ENCODE results near the gene ANKRD45.
"Not testable (repeated sequence)": the region's sequence is repeated elsewhere in the genome, so short reads cannot be mapped to it uniquely, and the experiment has no call there.

The ANKRD45 gene, protein sequence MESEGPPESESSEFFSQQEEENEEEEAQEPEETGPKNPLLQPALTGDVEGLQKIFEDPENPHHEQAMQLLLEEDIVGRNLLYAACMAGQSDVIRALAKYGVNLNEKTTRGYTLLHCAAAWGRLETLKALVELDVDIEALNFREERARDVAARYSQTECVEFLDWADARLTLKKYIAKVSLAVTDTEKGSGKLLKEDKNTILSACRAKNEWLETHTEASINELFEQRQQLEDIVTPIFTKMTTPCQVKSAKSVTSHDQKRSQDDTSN

DNA sequence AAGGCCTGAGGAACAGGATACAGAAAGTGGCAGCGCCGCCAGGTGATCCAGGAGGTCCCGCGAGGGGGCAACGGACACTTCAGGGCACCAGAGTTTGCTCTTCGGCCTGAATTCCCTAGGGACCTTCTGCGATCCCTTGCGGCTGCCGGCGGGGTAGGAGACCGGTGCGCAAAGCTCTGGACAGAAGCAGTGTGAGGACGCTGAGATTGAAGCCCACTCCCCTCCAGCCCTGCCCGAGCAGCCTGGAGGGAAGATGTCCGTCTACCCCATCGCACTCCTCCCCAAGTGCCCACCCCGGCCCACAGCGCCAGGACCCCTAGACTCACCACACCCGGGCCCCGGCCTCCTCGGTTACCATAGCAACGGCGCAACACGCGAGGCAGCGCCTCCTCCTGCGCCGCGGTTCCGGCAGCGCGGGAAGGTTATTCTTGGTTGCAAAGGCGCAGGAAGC is at the start of gene ANKRD45:
Gene ANKRD45 (minus strand): TSS at position 361 of the 451 bp plus-strand sequence. CDS start 10,433 bp downstream, outside the sequence.
- DNase-seq, result no peak

DNA sequence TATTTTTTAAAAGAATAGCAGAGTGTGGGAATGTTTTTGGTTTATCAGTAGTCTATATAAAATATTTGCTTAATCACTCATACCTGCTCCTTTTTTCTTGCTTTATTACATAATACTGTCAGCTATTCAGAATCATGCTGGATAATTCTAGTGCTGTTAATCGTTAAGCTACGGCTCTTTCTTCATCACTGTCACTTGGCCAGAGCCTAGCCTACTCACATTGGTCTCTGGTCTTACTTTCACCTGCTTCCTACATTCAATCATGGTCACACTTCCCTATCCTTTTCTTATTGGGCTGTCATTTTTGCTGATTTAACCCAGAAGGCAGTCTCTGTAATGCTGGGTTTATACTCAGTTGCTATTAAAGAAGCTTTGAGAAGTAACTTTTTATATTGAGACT is 47.6 kb upstream of the ANKRD45 start:
- DNase-seq, result no peak

DNA sequence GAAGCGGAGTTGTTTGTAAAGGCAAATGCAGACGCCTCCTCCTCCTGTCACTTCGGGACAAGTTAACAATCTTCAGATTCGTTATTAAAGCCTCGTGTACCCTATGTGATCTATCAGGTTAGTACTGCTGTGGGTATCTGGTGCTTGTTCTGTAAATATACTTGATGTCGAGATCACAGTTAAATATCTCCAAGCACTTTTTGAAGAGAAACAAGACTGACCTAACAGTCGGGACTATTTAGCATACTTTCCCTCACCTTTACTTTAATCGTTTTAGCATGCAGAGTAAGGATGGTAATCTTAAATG is 45.8 kb upstream of the ANKRD45 start:
- DNase-seq, result no peak

DNA sequence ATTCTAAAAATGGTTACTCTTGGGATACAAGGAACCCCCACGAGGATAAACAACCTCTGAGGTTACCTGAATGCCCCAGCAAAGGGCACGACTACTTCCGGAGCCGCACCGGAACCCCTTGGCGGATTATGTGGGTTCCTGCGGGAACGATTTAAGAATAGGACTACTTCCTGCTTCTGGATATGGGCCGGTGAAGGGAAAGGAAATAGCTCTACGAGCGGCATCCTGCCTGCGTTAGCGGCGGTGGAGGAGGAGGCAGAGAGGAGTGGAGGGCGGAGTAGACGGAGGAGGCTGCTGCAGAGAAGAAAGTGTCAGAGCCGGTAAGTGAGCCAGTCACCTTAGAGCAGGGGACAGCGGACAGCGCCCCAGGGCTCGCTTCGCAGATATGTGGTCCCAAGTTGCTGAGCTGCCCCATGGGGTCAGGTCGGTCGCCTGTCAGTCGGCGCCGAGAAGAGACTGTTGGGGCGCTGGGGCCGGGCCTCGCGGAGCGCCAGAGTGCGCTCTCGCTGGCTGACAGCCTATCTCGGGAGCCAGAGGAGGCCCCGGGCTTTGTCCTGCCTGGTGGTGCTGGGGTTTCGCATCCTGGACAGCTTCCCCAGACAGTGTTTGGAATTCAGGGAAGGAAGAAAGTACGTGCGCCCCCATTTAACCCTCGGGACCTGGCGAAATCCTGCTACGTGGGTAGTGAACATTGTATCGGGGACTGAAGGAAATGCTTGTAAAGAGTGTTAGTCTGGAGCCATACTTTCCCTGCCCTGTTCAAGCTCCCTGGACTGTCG is 45.3 kb upstream of the ANKRD45 start, which contains the start of gene KLHL20:
Gene KLHL20 (plus strand): TSS at position 223 of the 779 bp plus-strand sequence. CDS start 1,063 bp downstream, outside the sequence.
- peak; percentile 96 for DNase-seq

DNA sequence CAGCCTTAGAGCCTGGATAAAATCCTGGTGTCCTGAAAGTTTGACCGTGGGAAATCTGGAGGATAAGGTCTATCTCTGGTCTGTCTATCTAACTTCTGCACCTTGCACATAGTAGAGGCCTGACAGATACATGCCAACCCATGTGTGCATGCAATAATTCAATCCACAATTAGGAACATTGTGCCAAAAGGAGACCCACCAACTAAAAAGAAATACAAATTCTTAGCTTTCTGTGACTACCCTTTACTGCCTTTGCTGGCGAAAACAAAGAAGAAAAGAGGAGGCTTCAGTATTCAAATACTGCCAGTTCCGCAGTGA is 44.7 kb upstream of the ANKRD45 start:
- no peak for DNase-seq

DNA sequence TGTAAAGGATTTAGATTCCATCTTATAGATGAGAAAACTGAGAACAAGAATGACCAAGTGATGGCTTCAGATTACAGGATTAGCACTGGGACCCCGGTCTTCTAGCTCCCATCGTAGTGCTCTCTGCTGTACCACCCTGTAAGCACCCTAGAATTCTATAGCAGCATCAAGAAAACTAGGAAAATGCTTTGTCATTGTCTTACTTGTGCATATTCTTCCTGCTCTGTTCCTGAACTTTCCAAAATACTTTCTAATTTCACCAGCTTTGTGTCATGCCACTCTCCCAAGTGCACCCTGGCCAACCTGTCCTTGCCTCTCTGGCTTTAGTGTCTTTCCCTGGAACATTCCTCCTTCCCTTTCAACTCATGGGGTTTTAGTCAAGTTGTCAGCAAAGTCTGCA is 39.1 kb upstream of the ANKRD45 start:
- DNase-seq, result no peak

DNA sequence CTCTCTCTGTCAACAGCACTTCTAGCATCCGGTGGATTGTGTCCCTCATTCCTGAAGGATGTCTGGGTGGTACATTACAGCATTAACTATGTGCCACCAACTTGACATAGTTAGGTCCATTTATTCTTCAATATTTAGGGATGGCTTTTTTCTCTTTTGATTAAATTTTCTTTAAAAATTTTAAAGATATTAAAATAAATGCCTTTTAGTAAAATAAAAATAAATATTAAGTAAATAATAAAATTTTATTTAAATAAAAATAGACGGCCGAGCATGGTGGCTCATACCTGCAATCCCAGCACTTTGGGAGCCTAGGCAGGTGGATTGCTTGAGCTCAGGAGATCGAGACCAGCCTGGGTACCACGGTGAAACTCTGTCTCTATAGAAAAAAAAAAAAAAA is 35.5 kb upstream of the ANKRD45 start:
- no peak for DNase-seq

DNA sequence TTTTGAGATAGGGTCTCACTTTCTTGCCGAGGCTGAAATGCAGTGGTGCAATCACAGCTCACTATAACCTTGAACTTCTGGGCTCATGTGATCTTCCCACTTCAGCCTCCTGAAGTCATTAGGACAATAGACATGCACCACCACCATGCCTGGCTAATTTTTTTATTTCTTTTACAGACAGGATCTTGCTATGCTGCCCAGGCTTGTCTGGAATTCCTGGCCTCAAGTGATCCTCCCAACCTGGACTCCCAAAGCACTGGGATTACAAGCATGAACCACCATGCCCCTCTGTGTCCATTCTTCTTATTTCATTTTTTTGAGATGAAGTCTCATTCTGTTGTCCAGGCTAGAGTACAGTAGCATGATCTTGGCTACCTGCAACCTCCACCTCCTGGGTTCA is 33.1 kb upstream of the ANKRD45 start:
- no peak for DNase-seq

DNA sequence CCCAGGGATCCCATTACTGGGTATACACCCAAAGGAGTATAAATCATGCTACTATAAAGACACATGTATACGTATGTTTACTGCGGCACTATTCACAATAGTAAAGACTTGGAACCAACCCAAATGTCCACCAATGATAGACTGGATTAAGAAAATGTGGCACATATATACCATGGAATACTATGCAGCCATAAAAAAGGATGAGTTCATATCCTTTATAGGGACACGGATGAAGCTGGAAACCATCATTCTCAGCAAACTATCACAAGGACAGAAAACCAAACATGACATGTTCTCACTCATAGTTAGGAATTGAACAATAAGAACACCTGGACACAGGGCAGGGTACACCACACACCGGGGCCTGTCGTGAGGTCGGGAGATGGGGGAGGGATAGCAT is 31.6 kb upstream of the ANKRD45 start:
- not testable (repeated sequence) for DNase-seq

DNA sequence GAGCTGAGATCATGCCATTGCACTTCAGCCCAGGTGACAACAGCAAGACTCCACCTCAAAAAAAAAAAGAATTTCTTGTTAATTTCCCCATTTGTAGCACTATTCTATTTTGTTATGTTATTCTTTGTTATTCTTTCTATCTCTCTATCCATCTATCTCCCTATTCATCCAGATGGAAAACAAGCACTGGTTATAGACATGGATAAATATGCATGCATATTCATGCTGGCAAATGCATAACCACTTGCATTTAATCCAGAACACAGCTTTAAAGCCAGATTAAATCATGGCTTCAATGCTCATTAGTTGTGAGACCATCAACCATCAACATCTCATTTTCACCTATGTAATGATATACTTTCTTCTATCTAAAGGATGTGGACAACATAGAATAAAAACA is 23.6 kb upstream of the ANKRD45 start:
- no peak for DNase-seq

DNA sequence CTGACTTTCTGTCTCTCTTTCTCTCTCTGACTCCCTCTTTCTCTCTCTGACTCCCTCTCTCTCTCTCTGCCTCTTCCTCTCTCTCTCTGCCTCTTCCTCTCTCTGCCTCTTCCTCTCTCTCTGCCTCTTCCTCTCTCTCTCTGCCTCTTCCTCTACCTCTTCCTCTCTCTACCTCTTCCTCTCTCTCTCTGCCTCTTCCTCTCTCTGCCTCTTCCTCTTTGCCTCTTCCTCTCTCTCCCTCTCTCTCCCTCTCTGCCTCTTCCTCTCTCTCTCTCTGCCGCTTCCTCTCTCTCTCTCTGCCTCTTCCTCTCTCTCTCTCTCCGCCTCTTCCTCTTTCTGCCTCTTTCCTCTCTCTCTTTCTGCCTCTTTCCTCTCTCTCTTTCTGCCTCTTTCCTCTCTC is 18.6 kb upstream of the ANKRD45 start:
- DNase-seq, result no peak

DNA sequence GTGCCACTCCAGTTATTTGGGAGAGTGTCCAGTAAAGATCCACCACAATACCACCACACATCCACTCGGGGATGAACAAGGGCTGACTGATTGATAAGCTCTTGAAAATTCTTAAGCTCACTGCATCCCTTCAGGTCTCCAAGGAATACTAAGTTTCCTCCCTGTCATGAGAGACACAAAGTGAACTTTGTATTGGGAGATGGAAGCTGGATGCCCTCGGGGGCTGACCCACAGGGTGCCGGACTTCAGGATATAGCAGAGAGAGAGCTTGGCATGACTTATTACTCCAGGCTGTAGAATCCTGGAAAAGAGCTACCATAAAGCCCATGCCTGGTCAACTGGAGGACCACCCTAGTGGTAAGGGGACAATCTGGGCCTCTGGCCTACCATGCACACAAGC is 15.5 kb upstream of the ANKRD45 start:
- DNase-seq, result not testable (repeated sequence)

DNA sequence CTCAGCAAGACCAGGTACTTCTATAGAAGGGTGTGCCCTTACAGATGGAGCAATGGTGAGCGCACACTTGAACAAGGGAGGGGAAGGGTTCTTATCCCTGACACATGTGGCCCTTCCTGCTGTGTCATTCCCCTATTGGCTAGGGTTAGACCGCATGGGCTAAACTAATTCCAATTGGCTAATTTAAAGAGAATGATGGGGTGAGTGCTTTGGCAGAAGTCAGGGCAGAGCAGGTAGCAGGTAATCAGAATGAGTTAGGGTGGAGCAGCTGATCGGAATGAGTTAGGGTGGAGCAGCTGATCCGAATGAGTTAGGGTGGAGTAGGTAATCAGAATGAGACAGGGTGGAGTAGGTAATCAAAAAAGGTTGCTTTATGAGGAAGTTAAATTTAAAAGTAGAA is 14.2 kb upstream of the ANKRD45 start:
- not testable (repeated sequence) for DNase-seq

DNA sequence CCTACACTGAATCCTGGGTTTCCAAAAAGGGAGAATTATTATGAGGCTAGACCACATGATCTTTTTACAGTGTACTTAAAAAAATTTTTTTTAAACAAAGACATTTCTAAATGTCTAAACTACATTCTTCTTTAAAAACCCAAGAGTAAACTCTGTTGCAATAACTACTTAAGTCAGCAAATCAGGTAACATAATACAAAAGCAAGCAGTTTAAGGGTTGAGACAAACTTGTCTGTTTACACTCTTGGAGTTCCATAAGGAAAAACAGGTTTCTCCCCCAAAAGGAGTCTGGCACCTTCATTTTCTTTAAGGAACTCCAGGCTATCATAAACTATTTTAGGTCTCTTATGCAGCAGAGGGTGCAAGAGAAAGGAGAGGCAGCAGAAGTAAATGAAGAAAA is 12.5 kb upstream of the ANKRD45 start:
- no peak for DNase-seq

DNA sequence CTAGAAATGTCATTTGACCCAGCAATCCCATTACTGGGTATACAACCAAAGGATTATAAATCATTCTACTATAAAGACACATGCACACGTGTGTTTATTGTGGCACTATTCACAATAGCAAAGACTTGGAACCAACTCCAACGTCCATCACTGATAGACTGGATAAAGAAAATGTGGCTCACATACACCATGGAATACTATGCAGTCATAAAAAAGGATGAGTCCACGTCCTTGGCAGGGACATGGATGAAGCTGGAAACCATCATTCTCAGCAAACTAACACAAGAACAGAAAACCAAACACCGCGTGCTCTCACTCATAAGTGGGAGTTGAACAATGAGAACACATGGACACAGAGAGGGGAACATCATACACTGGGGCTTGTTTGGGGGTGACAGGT is 10.5 kb upstream of the ANKRD45 start:
- DNase-seq, result not testable (repeated sequence)

DNA sequence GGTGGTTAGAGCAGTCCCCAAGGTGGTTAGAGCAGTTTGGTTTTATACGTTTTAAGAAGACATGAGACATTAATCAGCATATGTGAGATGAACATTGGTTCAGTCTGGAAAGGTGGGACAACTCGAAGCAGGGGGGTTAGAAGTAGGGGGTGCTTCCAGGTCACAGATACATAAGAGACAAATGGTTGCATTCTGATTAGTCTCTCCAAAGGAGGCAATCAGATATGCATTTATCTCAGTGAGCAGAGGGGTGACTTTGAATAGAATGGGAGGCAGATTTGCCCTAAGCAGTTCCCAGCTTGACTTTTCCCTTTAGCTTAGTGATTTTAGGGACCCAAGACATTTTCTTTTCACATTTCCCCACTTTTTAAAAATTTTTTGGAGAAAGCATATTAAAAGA is 4.8 kb upstream of the ANKRD45 start:
- not testable (repeated sequence) for DNase-seq

DNA sequence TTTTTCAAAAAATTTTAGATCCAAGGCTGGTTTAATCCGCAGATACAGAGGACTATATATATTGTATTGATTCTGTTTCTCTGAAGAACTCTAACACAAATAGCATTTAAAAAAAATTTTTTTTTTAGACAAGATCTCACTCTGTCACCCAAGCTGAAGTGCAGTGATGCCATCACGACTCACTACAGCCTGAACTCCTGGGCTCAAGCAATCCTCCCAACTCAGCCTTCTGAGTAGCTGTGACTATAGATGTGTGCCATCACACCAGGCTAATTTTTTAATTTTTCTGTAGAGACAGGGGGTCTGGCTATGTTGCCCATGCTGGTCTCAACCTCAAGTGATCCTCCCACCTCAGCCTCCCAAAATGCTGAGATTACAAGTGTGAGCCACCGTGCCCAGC is 3.0 kb downstream of the ANKRD45 start:
- DNase-seq, result no peak

DNA sequence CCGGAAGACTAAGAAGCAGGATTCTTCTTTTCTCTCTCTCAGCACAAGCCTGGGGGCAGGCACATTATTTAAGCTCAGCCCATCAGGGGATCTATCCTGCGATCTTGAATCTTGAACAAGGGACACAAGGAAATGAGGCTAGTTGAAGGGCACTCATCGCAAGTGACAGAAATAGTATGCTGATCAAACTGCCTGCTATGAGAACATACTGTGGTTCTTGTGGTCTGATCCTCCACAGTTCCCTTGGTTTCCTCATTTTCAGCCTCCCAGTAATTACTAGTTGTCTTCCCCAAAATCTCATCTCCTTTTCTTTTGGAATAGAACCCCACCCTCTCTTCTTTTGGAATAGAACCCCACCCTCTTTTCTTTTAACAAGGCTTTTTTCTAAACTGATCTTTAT is 6.5 kb downstream of the ANKRD45 start:
- no peak for DNase-seq

DNA sequence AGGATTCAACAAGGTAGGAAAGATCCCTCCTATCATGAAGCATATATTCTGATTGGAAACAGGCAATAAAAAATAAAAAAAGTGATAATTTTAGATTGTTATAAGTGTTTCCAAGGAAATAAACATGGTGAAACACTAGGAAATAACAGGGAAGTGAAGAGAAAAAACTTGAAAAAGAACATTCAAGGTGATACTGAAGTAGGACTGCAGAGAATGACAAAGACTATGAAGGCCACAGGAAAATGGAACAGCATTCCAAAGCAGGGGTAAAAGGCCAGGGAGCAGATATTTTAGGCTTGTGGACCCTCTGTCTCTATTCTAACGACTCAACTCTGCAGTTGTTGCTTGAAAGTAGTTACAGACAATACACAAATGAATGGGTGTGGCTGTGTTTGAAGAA is 7.9 kb downstream of the ANKRD45 start:
- DNase-seq, result no peak

DNA sequence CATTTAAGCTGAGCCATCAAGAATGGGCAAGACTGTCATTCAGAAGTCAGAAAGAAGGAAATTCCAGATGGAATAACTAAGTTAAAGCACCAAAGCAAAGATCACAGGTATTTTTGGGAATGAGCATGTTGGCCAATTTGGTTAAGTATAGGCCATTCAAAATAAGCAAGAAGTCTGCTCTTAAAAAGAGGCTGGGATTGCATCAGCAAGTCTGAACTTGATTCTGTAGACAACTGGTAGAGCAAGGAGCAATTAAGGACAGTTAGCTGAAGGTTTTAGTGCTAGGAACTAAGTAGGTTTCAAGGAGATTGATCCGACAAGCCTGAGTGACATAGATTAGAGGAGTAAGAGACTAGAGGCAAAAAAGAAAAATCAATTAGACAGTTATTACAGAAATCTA is 8.4 kb downstream of the ANKRD45 start:
- DNase-seq, result no peak

DNA sequence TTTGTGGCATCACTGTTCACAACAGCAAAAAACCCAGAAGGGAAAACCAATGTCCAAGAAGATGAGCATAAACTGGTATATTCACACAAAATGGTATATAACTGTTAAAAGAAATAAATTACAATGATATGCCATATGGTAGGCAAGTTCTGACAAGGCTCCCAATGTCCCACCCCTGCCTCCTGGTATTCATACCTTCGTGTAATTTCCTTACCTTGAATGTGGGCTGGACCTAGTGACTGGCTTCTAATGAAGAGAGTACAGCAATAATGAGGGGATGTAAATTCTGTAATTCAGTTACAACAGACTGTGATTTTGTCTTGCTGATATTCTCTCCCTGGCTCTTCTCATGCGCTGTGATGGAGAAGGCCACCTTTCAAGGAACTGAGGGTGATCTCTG is 9.3 kb downstream of the ANKRD45 start:
- DNase-seq, result no peak

DNA sequence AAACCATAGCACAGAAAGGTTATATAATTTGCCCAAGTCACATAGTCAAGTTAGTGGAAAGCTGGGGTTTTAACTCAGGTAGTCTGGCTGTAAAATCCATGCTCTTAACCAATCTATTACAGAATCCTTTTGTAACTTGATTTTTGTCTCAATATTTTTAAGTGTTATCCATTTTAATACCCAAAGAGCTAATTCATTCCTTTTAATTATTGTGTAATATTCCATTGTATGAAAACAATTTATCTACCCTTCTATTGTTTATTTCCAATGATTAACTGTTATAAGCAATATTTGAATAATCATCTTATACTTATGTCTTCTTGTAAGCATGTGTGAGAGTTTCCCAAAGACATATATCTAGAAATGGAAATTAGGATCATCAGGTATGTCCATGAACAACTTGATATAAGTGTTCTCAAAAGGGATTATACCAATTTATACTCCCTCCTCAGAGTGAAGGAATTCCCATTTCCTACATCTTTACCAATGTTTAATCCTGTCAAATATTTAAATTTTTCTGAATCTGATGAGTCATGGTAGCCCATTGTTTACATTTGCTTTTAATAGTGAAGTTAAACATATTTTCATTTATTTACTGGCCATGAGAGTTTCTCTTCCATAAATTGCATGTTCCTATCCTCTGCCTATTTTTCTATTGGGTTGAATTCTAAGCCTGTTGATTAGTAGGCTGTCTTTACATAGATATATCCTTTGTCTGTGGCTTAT is 20.6 kb downstream of the ANKRD45 start:
- DNase-seq, result no peak

DNA sequence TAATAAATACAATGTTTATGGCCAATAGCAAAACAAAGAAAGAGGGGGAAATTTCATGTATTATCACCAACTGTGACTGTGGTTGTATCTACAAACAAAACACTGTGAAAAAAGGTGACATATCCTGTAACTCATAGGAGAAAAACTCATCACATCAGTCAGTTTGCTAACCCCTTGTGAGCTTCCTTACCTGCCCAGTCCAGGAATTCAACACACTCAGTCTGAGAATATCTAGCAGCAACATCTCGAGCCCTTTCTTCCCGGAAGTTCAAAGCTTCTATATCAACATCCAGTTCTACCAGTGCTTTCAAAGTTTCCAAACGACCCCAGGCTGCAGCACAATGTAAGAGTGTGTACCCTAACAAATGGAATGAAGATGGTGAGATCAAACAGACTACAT is 23.0 kb downstream of the ANKRD45 start:
- DNase-seq, result no peak
